Astrocyte (in vitro differentiated cells and primary cell): ENCODE data around the gene APBB2. TPM values are rescaled to one million over a fixed set of nuclear protein-coding genes. Genes with fewer than 3 reads are reported as not detected.

ENCODE experiments used
- DNase-seq: peaks from one replicate; pipeline ENCODE4 v3.0.0-alpha.2; 2010; ENCODE audit warnings: low read depth
- FAIRE-seq: peaks from 2 replicates; lab custom pipeline; 2011; peaks lifted over from hg19 to GRCh38; lab: Jason Lieb, UNC
- H2AFZ ChIP-seq: 2 replicates; pipeline ENCODE4 v1.6.0; 2012; ENCODE audit warnings: low read depth, low read length, inconsistent platforms
- H3K27ac ChIP-seq: 2 replicates; pipeline ENCODE4 v1.5.1; 2011; ENCODE audit warnings: low read depth, low read length, inconsistent platforms
- H3K27me3 ChIP-seq: 2 replicates; pipeline ENCODE4 v1.6.0; 2011; ENCODE audit warnings: low read length, inconsistent platforms; ENCODE audit not compliant: insufficient read depth
- H3K36me3 ChIP-seq: 2 replicates; pipeline ENCODE4 v1.5.1; 2011; ENCODE audit warnings: low read length, inconsistent platforms; ENCODE audit not compliant: insufficient read depth
- H3K4me1 ChIP-seq: 2 replicates; pipeline ENCODE4 v1.5.1; 2011; ENCODE audit warnings: low read length, inconsistent platforms; ENCODE audit not compliant: insufficient read depth
- H3K4me2 ChIP-seq: 2 replicates; pipeline ENCODE4 v1.6.0; 2012; ENCODE audit warnings: low read length, inconsistent platforms
- H3K4me3 ChIP-seq: 2 replicates; pipeline ENCODE4 v1.5.1; 2011; ENCODE audit warnings: low read depth, mild to moderate bottlenecking, low read length, inconsistent platforms; ENCODE audit not compliant: insufficient read depth
- H3K79me2 ChIP-seq: 2 replicates; pipeline ENCODE4 v1.6.0; 2012; ENCODE audit warnings: mild to moderate bottlenecking, low read length, inconsistent platforms; ENCODE audit not compliant: insufficient read depth
- H3K9ac ChIP-seq: 2 replicates; pipeline ENCODE4 v1.6.0; 2012; ENCODE audit warnings: mild to moderate bottlenecking, low read length, inconsistent platforms
- H3K9me3 ChIP-seq: 2 replicates; pipeline ENCODE4 v1.5.1; 2012; ENCODE audit warnings: low read depth, mild to moderate bottlenecking, low read length, inconsistent platforms; ENCODE audit not compliant: insufficient read depth
- H4K20me1 ChIP-seq: 2 replicates; pipeline ENCODE4 v1.6.0; 2012; ENCODE audit warnings: low read length, inconsistent platforms; ENCODE audit not compliant: insufficient read depth
- H3K27ac Mint-ChIP-seq: one replicate; pipeline ENCODE4 v1.8.0; 2021; ENCODE audit warnings: mild to moderate bottlenecking, mixed read lengths; ENCODE audit not compliant: unreplicated experiment
- H3K27me3 Mint-ChIP-seq: one replicate; pipeline ENCODE4 v1.8.0; 2021; ENCODE audit warnings: low read depth, mixed read lengths; ENCODE audit not compliant: unreplicated experiment
- H3K36me3 Mint-ChIP-seq: one replicate; pipeline ENCODE4 v1.8.0; 2021; ENCODE audit warnings: low read depth, mixed read lengths; ENCODE audit not compliant: unreplicated experiment
- H3K4me1 Mint-ChIP-seq: one replicate; pipeline ENCODE4 v1.8.0; 2021; ENCODE audit warnings: low read depth, mixed read lengths; ENCODE audit not compliant: unreplicated experiment
- H3K4me3 Mint-ChIP-seq: one replicate; pipeline ENCODE4 v1.8.0; 2021; ENCODE audit warnings: mild to moderate bottlenecking, moderate library complexity, mixed read lengths; ENCODE audit not compliant: unreplicated experiment
- H3K9me3 Mint-ChIP-seq: one replicate; pipeline ENCODE4 v1.8.0; 2021; ENCODE audit warnings: mild to moderate bottlenecking, mixed read lengths; ENCODE audit not compliant: unreplicated experiment
- EZH2 ChIP-seq: IDR thresholded peaks from 2 replicates; pipeline ENCODE4 v1.6.1; 2012; ENCODE audit warnings: mild to moderate bottlenecking, low read length, inconsistent platforms; ENCODE audit not compliant: insufficient read depth
- total RNA-seq: library from RNA; stranded (reverse); gene quantifications from 2 replicates; pipeline ENCODE4 v1.2.1, GENCODE V29; 2021
- TF ChIP-seq, protein P1 (sequence below): IDR thresholded peaks from 2 replicates; pipeline ENCODE4 v1.5.1; 2011; ENCODE audit warnings: low read depth, mild to moderate bottlenecking, inconsistent platforms, low read length, moderate library complexity; ENCODE audit not compliant: insufficient read depth

The APBB2 gene
- total RNA-seq, 1 donor from 2014 or later: 173 TPM

DNA sequence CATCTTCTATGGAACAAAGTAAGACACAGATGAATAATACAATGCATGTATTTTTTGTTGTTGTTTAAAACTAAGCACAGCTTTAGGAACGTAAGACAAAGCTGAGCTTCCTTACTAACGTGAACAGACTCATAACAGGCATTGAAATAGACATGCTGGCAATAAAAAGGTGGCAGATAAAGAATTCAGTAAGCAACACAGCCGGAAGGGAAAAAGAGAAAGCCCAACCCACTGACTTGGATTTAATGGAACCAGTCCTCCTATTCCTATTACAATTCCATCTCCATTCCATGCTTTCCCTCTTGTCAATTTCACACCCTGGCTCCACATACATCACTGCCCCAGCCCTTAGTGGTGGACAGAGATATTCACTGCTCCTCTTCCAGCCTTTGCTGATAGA, 282.5 kb downstream of the APBB2 start:
- H3K36me3 ChIP-seq: no peaks in the 10 kb centered on the region
- no peak for FAIRE-seq
- no peaks in the 10 kb centered on the region for H3K4me1 ChIP-seq
- no peak overlapping the region for H3K4me2 ChIP-seq
- H2AFZ ChIP-seq: no peak overlapping the region
- peaks cover 9% of the 10 kb centered on the region for H3K36me3 Mint-ChIP-seq
- H3K27me3 ChIP-seq: no peaks in the 10 kb centered on the region
- H3K9me3 Mint-ChIP-seq: no peaks in the 10 kb centered on the region
- peaks cover 21% of the 10 kb centered on the region for H3K4me1 Mint-ChIP-seq
- H3K79me2 ChIP-seq: no peaks in the 10 kb centered on the region
- H3K27ac Mint-ChIP-seq: no peak overlapping the region
- no peak overlapping the region for H3K4me3 Mint-ChIP-seq
- TF ChIP-seq EZH2: no peak
- TF ChIP-seq, protein P1, sequence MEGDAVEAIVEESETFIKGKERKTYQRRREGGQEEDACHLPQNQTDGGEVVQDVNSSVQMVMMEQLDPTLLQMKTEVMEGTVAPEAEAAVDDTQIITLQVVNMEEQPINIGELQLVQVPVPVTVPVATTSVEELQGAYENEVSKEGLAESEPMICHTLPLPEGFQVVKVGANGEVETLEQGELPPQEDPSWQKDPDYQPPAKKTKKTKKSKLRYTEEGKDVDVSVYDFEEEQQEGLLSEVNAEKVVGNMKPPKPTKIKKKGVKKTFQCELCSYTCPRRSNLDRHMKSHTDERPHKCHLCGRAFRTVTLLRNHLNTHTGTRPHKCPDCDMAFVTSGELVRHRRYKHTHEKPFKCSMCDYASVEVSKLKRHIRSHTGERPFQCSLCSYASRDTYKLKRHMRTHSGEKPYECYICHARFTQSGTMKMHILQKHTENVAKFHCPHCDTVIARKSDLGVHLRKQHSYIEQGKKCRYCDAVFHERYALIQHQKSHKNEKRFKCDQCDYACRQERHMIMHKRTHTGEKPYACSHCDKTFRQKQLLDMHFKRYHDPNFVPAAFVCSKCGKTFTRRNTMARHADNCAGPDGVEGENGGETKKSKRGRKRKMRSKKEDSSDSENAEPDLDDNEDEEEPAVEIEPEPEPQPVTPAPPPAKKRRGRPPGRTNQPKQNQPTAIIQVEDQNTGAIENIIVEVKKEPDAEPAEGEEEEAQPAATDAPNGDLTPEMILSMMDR: no peak
- H3K9me3 ChIP-seq: no peaks in the 10 kb centered on the region
- no peak for DNase-seq
- no peaks in the 10 kb centered on the region for H4K20me1 ChIP-seq
- no peak overlapping the region for H3K4me3 ChIP-seq
- H3K27ac ChIP-seq: no peak overlapping the region
- H3K27me3 Mint-ChIP-seq: no peaks in the 10 kb centered on the region
- H3K9ac ChIP-seq: no peak overlapping the region

DNA sequence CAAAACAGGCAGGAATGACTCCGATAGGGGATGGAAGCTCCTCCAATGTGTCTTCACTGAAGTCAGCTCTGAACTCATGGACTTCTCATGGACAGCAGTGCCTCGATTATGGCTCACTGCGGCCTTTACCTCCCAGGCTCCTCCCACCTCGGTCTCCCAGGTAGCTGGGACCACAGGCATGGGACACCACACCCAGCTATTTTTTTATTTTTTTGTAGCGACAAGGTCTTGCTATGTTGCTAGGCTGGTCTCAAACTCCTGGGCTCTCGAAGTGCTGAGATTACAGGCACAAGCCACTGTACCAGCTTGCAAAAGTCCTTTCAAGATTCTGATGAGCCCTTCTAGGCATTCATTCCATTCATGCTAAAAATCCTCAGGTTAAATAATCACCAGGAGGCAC, 283.1 kb downstream of the APBB2 start:
- Mint-ChIP-seq H3K27ac (no peak overlapping the region), H3K36me3 (peaks cover 12% of the 10 kb centered on the region), H3K4me1 (peaks cover 24% of the 10 kb centered on the region), H3K9me3 (no peaks in the 10 kb centered on the region), H3K27me3 (no peaks in the 10 kb centered on the region), H3K4me3 (no peak overlapping the region)
- H2AFZ ChIP-seq: no peak overlapping the region
- FAIRE-seq: no peak
- no peak for TF ChIP-seq EZH2
- TF ChIP-seq, protein P1: no peak
- no peak for DNase-seq
- no peaks in the 10 kb centered on the region for H3K36me3 ChIP-seq
- no peak overlapping the region for H3K9ac ChIP-seq
- no peaks in the 10 kb centered on the region for H3K9me3 ChIP-seq
- H3K79me2 ChIP-seq: no peaks in the 10 kb centered on the region
- H3K4me3 ChIP-seq: no peak overlapping the region
- H3K27ac ChIP-seq: no peak overlapping the region
- H3K27me3 ChIP-seq: no peaks in the 10 kb centered on the region
- no peaks in the 10 kb centered on the region for H4K20me1 ChIP-seq
- no peaks in the 10 kb centered on the region for H3K4me1 ChIP-seq
- no peak overlapping the region for H3K4me2 ChIP-seq

DNA sequence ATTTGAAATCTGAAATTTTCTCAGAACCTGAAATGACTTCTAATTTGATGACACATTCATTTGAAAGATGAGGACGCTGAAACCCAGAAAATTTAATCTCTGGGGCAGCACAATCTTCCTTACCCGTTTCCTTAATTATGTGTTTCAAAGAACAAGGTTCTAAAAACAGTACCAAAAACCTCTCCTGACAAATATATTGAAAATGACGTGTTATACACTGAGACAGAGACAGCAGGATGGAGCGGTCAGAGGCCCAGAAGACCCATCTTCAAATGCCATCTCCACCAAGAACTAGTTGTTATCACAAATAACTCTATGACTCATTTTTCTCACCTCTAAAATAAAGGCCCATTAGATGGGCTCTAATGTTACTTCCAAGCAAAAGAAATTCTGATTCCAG, 287.3 kb downstream of the APBB2 start:
- H3K9me3 Mint-ChIP-seq: no peaks in the 10 kb centered on the region
- Histone ChIP-seq H3K27me3 (no peaks in the 10 kb centered on the region), H3K4me3 (no peak overlapping the region), H3K4me1 (no peaks in the 10 kb centered on the region), H2AFZ (no peak overlapping the region), H3K4me2 (no peak overlapping the region), H3K36me3 (no peaks in the 10 kb centered on the region), H3K9ac (no peak overlapping the region), H3K27ac (no peak overlapping the region), H3K79me2 (no peaks in the 10 kb centered on the region), H4K20me1 (no peaks in the 10 kb centered on the region), H3K9me3 (no peaks in the 10 kb centered on the region)
- DNase-seq (no peak), FAIRE-seq (no peak)
- H3K36me3 Mint-ChIP-seq: peaks cover 19% of the 10 kb centered on the region
- no peak overlapping the region for H3K4me3 Mint-ChIP-seq
- peaks cover 19% of the 10 kb centered on the region for H3K4me1 Mint-ChIP-seq
- H3K27ac Mint-ChIP-seq: no peak overlapping the region
- no peaks in the 10 kb centered on the region for H3K27me3 Mint-ChIP-seq
- no peak for TF ChIP-seq EZH2
